NCI-H510A treated with DMSO at 0.1 percent for 48 hours (cell line): ENCODE results near the gene STOX1.
"Not testable (repeated sequence)": the region's sequence is repeated elsewhere in the genome, so short reads cannot be mapped to it uniquely, and the experiment has no call there.

Experiments used
- DNase-seq: peaks from one replicate; lab custom pipeline; 2025; lab: John Stamatoyannopoulos, UW

Gene STOX1

GRCh38 chr10:68829952-68830351, 2.6 kb downstream of the STOX1 start:
- no peak for DNase-seq

DNA sequence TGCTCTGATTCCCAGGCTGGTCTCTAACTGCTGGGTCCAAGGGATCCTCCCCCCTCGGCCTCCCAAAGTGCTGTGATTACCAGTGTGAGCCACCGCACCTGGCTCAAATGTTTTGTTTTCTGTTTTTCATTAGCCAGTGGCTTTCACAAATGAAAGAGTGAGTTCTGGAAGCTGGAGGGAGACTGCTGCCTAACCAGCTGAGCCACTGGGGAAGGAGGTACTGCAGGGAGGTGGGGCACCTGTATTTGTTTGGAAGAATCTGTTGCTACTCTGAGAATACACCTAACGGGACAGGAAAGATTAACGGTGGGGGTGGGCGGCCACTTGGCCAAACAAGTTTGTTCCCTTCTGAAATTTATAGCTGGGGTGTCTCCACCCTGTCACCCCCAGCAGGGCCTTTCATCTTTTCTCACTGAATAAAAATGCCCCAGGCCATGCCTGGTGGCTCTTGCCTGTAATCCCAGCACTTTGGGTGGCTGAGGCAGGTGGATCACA, 4.7 kb downstream of the STOX1 start:
- no peak for DNase-seq

GRCh38 chr10:68832601-68833000, 5.3 kb downstream of the STOX1 start:
- DNase-seq = no peak

- DNase-seq = no peak
These were observed 10.4 kb downstream of the STOX1 start for GRCh38 chr10:68837626-68838322.

- DNase-seq = not testable (repeated sequence)
These were observed 13.3 kb downstream of the STOX1 start for GRCh38 chr10:68840650-68841049.

DNA sequence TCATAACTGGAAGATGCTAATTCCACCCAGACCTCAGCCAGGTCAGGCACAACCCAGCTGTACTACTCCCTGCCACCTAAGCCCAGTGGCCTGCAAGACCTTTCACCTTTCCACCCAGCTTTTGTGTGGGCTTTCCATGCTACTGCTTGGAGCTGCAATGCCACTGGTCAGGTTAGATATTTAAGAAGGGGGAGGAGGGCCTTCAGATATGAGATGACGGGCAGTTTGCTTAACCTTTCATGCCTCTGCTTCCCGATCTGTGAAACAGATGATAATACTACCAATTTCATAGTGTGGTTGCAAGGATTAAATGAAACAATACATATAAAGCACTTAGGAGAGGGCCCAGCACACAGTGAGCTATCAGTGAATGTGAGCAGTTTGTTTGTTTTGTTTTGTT, 20.9 kb downstream of the STOX1 start:
- no peak for DNase-seq

DNA sequence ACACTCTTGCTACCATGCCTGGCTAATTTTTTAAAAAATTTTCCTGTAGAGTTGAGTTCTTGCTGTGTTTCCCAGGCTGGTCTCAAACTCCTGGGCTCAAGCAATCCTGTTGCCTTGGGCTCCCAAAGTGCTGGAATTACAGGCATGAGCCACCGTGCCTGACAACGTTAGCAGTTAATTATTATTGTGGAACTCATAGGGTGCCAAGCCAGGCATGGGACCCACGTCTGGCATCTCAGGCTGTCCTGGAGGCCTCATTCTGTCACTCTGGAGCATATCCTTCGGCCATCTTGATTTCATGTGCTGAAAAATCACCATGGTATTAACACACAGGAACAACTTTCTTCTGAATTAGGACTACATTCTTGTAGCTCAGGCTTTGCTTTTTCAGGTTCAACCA, 21.5 kb downstream of the STOX1 start:
- DNase-seq = no peak

DNA sequence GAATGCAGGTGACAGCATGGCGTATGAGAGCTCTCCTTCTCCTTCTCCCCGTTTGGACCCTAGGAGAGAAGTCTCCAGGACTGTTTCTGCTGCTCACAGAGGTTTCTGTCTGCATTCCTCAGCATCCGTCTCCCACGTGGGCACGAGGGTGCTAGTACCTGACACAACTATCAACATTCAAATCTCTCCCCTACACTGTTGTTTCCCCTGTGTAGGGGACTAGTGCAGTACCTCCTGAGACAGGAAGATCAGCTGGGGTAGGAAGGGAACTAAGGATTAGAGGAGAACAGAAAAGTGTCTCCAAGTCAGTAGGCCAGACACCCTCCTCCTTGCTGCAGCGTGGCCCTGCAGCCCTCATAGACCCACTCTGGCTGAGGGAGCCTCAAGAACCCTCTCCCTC, 29.0 kb downstream of the STOX1 start:
- no peak for DNase-seq

DNA sequence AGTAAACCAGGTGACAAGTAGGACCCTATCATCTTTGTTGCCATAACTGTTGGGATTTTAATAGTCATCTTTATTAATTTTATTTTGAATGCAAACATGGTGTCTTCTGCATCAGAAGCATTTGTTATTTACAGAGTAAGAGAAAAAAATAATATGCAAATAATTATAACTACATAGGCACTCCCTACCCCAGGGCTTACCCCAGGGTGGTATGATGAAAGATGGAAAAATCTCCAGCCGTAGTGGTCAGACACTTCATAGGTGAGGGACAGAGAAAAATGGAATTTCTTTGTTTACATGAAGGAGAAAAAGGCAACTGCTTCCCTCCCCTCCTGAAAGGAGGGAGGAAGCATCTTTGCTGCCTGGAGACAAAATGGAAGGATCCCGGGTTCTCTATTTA, 29.7 kb downstream of the STOX1 start:
- no peak for DNase-seq

DNA sequence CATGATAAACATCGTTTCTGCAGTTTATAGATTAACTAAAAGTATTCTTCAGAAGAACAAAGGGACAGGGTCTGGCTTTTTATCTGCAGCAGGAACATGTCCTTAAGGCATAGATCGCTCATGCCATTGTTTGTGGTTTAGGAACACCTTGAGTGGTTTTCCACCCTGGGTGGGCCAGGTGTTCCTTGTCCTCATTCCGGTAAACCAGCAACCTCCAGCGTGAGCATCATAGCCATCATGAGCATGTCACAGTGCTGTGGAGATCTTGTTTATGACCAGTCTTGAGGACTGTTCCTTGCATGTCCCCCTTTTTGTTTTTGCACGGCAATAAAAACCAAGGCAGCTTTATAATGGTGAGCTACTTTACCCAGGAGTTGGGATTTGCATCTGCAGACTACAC, 33.9 kb downstream of the STOX1 start:
- no peak for DNase-seq

DNA sequence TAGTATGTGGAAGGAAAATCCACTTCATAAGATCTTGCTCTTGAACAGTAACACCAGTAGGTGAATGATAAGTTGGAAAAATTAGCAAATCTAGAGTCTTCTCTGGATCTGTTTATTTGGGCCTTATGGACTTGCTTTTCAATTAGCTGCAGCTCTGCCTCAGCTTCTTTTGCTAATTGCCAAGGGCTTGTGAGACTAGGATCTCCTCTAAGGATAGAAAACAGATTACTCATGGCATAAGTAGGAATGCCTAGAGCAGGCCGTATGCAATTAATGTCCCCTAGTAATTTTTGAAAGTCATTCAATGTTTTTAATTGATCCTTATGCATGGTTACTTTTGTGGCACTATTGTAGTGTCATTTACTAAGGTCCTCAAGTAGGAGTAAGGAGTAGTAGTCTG, 37.3 kb downstream of the STOX1 start:
- DNase-seq = no peak

GRCh38 chr10:68868173-68868572, 40.8 kb downstream of the STOX1 start:
- DNase-seq = not testable (repeated sequence)

- DNase-seq = no peak
These were observed 42.3 kb downstream of the STOX1 start for GRCh38 chr10:68869623-68870022.

DNA sequence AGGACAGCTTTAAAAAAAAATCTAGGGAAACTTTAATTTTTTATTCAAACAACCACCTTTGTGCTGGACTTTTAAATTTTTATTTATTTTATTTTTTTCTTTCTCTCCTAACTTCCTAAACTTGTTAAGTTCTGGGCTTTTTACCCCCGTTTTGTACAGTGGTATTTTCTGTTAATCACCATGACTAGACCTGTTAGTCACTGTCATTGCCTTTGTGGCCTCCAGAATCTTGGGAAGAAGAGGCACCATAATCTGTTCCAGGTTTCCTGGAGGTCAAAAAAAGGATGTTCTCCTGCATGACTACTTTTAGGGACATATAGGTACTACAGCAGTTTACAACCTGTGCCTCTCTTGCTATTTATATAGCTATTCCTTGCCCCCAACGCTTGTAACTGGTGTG, 42.7 kb downstream of the STOX1 start:
- DNase-seq = no peak

DNA sequence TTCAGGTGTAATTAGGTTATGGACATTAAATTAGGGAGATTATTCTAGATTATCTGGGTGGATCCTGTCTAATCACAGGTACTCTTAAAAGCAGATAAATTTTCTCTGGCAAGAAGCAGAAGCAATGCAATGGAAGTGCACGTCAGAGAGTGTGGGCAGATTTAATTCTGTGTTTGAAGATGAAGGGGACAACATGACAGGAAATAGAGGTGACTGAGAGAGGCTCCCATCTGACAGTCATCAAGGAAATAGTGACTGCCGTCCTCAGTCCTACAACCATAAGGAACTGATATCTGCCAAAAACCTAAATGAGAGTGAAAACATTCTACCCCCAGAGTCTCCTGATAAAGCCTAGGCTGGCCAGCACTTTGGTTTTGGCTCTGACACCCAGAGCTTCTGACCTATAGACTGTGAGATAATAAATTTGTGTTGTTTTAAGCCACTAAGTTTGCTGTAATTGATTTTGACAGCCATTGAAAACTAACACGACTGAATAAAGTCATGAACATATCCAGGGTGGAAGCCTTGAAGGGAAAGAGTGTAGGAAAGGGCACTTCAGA, 43.3 kb downstream of the STOX1 start:
- no peak for DNase-seq

DNA sequence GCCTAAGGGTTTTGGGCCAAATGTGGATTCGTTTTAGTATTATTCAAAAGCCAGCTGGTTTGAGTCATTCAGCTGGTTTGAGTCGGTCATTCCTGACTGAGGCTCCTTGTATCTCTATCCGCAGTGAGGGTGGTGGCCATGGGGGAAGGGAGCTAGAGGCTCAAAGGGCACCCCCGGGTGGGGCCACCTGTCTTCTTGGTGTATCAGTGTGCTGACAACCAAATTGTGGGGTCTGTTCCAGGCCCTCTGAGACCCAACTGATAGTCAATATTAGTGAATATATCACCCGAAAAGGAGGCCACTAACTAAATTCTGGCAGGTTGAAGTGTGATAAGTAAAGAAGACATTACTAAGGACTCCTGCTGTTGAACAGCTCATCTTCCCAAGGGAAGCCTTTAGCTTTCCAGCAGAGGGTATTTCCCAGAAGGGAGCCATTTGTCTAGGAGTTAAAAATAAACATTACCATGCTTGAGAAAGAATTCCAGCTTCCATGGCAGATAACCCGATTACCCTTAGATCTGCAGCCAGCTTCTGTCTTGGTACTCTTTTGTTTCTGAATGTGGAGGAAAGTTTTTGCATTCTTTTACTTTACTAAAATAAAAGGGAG, 43.9 kb downstream of the STOX1 start:
- peak; percentile 58 for DNase-seq

GRCh38 chr10:68871731-68872342, 44.5 kb downstream of the STOX1 start:
- DNase-seq = peak; percentile 97

GRCh38 chr10:68876246-68877138, 49.2 kb downstream of the STOX1 start:
- DNase-seq = peak; percentile 69

DNA sequence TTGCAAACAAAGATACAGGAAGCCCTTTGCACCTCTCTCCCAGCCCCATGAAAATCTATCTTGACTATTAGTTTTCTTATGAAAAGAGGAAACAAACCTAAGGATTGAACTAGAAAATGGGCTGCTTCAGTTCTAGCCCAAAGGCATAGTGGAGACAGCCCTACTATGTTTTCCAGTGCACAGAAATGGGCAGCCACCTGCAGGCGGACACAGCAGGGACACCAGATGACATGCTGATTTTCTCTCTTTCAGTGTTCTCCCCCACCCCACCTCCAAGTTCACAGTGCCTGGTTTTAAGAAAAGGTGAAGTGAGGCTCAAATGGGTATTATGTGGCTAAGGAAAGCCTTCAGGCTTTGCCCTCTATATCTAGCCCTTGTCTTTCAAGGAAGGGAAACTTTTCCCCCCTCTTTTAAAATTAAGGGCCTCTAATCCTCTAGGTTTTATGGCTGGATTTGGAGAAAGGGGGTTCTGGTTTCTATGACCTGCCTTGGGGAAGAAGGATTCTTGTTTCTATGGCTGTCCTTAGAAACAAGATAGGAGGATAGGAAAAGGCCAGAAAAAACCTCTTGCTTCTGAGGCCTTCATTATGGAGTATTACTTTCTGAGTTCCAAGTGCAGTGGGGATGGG, 50.3 kb downstream of the STOX1 start:
- no peak for DNase-seq

DNA sequence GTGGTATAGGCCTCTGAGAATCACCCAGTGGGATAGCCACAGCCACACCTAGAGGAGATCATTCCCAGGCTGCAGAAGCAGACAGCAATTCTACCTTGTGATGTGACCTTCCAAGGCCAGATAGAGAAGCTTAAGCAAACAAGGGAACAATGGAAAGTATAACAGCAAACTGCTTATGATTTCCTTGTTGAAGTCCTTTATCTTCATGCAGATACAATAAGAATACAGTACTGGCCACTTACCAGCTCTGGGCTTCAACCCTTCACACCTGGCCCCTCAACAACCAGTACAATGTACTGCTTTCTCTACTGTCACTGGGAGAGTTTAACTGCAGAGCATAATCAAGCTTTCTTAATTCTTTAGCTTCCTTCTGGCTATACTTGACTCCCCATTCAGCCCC, 51.2 kb downstream of the STOX1 start:
- no peak for DNase-seq

GRCh38 chr10:68879628-68880027, 52.3 kb downstream of the STOX1 start:
- no peak for DNase-seq

DNA sequence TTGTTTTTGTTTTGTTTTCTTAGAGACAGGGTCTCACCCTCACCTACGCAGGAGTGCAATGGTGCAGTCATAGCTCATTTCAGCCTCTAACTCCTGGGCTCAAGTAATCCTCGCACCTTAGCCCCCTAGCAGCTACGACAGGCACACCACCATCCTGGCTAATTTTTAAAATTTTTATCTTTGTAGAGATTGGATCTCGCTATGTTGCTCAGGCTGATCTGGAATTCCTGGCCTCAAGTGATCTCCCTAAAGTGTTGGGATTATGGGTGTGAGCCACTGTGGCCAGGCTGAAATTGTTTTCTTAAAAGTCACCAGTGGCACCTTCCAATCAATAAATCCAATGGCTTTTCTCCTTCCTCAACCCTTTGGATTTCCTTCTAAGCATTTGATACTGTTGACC, 52.9 kb downstream of the STOX1 start:
- no peak for DNase-seq
